Amygdala (tissue), 56 donors: ENCODE results near the gene CTNND2.
"Not testable (repeated sequence)": the region's sequence is repeated elsewhere in the genome, so short reads cannot be mapped to it uniquely, and the experiment has no call there.

ENCODE experiments used
- DNase-seq, 56 donors: peaks; one replicate each; lab custom pipeline; 2025; lab: John Stamatoyannopoulos, UW

CTNND2 gene

DNA sequence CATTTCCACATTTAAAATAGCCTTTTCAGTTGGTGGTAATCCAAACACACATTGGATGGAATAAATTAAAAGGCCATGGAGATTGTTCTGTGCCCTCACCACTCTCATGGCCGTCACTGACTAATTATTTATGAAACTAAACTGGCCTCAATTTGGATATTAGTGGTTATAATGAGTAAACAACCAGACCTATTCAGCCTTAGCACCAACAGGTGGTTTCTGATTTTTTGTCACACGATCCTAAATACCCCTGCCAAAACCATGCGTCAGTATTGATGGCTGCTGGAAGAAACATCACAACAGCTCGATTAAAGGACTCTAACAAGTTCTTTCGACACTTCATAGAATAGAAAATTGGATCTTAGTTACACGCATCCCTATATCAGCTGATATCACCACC lies 867.2 kb downstream of the CTNND2 start:
- no peak for DNase-seq

DNA sequence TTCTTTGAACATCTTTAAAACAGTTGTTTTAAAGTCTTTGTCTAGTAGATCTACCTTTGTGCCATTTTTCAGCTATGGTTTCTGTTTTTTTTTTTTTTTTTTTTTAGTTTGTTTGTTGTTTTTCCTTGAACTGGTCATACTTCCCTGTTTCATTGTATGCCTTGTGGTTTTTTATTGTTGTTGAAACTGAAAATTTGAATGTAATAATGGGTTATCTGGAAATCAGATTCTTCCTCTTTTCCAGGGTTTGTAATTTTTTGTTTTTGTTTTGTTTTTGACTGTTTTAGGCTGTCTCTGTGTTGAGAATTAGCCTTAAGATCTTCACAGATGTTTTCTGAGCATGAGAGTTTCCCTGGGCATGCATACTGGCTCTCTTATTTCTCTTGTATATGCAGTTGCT lies 873.6 kb downstream of the CTNND2 start:
- DNase-seq, result no peak

DNA sequence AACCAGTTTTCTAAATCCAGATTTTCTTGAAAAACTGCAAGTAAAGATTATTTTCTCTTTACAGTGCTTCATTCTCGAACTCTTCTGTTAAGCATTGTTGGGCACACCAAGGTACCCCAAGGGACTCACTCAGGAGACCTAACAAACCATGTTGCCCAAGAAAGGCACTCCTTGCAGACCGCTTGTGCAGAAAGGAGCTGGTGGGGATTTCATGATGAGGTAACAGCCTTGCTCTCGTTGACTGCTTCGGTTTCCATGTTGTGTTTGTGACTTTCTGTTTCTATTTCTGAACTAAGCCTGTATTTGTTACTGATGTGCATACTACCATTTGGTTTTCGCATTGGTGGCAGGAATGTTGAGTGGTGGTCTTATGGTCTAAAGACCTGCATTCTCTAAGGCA lies 876.6 kb downstream of the CTNND2 start:
- DNase-seq, result no peak

DNA sequence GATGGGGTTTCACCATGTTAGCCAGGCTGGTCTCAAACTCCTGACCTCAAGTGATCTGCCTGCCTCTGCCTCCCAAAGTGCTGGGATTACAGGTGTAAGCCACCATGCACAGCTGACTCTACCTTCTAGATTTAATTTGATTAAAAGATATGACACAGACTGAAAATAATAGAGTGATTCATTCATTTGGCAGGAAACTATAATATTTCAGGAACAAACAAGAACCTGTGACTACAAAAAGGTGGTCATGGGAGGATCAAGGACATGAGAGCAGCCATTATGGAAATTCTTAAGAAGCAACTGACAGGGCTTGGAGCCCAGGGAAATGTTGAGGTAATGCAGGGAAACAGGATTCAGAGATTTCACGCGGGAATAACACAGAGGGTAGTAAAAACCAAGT lies 877.7 kb downstream of the CTNND2 start:
- no peak for DNase-seq

DNA sequence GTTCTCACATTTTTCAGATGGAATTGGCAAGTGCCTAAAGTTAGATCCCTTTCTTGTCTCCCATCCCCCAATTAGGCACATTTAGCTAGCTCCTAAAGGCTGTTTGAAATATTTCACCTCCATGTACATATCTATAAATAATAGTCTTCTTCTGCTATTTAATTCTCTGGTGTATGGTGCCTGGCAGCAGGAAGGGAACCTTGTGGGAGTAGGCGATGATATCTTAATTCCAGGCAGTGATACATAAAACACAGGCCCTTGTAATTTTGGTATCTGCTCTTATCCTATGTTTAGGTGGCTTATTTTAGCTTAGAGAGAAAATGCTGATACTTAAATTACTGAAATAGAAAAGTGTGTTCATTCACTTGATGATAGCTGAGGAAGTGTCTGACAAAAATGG lies 880.3 kb downstream of the CTNND2 start:
- DNase-seq, result no peak

DNA sequence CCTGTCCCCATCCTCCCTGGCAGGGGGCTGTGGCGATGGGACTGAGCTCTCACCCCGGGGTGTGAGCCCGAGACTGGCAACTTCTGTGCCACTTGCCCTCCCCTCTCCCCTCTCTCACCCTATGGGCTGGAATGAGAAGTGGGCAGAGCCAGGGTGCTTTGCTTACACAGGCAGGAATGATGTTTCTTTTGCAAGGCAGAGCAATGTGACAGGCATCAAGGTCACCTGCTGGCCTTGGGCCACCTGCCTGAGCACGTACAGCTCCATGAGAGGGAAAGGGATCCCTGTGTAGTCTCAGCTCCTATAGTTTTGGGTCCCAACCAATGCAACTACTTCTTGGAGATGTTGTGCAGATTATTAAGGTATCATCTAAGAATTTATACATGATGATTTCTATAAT lies 890.5 kb downstream of the CTNND2 start:
- DNase-seq, result no peak

DNA sequence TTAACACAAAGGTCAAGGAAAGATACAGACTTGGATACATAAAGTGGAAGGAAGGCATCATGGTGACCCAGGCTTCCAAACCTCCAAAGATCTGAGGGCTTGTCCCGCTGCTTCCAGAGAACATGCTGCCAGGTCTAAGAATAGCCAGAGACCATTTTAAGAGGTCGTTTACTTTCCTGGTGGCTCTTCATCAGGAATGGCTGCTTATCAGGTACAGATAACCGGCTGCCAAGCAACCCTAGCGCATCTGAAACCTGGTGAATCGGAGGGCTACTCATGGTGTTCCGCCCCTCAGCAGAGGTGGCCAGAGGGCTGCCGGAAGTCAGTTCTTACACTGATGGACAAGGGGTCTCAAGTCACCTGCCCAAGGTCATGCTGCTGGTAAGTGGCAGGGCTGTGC lies 892.0 kb downstream of the CTNND2 start:
- DNase-seq, result no peak

DNA sequence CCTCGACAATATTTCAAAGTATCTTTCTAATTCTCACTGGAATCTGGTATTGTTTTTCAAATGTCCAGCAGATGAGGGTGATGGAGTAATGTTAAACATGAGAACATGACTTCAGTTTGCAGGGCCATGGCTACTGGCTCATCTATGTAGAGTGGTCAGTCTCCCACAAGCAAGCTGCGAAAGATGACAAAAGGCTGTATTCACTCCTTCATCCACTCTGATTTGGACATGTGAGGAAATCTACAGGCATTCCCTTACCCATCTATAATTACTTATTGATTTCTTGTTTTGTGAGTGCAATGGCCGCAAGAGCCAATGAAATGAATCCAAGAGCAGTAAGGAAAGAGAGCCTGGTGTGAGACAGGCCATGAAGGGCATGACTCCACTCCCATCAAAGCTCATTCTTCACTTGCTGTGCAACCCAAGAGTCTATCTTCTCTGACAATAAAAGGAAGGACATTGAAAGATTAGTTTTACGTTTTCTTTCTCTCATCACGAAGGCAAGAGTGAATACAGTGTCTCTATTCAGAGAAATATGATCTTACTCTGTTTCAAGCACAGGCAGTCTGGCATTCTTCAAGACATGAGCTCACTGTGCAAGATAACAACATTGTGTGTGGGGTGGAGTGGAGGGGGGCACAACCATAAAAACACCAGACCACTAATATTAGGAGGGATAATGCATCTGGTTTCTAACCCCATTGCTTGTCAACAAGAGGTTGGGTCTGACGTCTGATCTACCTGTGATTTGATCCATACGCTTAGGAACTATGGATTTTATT lies 893.6 kb downstream of the CTNND2 start:
- no peak for DNase-seq

DNA sequence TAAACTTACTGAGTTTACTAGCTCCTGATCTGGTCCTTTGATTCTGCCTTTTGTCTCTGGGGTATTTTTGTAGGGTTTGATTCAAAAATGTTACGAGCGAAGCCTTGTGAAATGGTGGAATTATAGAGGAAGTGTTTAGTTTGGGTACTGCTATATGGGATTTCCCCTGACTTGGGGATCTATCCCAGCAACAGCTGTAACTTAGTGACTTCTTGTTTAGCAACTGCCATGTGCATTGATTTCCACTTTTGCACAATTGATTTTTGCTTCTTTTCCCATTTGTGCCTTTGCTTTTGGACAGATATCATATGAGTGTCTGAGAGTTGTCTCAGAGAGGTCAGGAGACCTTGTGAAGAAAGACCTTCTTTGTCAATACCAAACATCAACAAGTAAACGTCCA lies 894.7 kb downstream of the CTNND2 start:
- no peak for DNase-seq

DNA sequence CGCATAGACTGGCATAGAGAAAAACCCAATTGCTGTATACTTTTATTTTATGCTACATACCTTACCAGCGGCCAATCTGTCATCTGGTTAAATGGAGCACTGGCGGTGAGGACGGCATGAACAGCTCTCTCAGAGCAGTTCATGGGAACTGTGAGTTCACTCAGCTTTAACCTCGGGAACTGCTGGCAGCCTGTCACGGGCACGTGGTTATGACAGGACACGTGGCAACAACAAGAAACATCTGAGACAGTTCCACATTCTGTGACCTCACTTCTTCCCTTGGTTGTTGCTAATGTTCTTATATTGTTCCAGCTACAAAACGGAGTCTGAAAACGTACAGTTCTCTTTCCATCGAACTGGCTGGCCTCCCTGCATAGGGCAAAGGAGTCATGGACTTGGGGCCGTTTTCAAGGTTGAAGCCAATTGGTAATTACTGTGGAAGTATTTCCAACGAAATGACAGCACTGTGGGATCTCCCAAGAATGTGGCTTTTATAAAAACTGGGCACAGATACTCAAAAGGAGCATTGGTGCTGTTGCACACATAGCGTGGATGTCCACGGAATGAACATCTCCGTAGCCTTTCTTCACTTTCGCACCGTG lies 896.9 kb downstream of the CTNND2 start:
- DNase-seq, result peak in 3 of 56 donors; percentile 2 to 18 (median 6)

DNA sequence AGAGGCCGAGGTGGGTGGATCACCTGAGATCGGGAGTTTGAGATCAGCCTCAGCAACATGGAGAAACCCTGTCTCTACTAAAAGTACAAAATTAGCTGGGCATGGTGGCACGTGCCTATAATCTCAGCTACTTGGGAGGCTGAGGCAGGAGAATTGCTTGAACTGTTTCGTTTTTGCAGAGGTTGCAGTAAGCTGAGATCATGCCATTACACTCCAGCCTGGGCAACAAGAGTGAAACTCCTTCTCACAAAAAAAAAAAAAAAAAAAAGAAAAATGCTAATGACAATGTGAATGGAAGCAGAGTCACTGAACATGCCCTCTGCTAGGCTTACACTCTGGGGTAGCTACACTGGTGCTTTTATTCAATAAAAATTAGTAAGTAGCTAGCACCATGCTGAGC lies 899.7 kb downstream of the CTNND2 start:
- not testable (repeated sequence) for DNase-seq

DNA sequence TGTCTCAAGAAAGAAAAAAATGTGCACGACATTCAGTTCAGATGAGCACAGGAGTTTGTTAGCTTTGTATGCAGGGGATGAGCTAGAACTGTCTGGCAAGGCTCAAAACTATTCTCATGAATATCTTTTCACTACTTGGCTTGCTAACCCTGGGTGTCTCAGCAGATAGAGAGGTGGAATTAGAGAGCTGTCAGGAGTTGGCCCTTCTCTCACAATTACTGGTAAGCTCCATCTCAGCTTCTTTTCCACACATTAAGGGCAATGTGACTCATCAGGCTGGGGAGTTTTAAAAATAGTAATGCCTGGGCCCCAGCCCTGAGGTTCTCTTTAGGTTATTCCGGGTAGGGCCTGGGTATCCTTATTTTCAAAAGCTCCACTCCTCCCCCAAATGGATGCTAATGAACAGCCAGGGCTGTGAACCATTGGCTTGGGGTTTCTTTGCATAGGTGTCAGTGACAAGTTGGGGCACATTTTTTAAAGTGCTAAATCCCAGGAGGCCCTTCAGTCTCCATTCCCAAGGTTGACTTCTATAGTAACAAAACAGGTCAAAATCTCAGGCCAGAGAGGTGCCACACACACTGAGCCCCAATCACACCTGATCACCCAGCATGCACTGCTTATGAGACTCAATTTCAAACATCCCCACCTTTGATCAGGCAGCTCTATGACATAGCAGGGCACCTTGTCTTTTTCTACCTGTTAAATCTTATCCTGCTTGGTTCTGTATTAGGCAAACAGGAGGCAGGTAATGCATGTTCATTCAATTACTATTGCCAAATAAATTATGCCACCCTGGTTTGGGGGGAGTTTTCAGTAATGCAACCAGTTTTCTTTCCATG lies 903.5 kb downstream of the CTNND2 start:
- DNase-seq, result no peak

DNA sequence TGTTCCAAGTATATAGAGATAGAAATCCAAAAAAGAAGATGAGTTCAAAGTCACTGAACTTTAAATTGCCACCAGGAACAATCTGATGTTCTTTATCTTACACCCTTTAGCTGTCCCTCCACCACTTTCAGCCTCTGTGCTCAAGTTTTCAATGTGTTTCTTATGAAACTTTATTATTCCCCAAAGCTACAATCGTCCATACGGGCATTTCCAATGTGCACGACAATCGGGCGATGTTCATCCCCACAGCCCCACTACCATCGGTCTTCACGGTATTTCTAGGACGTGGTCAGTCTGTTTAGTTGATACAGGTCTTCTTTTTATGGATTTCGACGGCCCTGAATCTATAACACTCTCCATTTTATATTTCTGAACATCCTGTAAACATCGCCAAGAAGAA lies 904.5 kb downstream of the CTNND2 start:
- DNase-seq, result no peak

DNA sequence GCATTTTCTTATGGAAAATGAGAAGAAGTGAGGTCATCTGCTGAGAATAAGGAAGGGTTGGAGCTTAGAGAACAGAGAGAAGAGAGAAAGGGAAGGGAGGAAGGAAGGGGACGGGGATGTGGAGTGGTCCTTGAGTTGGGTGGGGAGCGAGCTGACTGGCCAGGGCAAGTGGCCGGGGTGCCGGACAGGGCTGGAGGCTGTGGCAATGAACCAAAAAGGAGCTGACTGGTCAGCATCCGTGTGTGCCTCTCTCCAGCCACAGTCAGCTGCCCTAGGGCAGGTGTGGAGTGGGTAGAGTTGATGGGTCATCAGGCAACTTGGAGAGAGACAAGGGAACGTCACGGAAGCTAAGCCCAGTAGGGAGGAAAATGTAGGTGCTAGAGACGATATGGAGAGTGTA lies 908.4 kb downstream of the CTNND2 start:
- no peak for DNase-seq

DNA sequence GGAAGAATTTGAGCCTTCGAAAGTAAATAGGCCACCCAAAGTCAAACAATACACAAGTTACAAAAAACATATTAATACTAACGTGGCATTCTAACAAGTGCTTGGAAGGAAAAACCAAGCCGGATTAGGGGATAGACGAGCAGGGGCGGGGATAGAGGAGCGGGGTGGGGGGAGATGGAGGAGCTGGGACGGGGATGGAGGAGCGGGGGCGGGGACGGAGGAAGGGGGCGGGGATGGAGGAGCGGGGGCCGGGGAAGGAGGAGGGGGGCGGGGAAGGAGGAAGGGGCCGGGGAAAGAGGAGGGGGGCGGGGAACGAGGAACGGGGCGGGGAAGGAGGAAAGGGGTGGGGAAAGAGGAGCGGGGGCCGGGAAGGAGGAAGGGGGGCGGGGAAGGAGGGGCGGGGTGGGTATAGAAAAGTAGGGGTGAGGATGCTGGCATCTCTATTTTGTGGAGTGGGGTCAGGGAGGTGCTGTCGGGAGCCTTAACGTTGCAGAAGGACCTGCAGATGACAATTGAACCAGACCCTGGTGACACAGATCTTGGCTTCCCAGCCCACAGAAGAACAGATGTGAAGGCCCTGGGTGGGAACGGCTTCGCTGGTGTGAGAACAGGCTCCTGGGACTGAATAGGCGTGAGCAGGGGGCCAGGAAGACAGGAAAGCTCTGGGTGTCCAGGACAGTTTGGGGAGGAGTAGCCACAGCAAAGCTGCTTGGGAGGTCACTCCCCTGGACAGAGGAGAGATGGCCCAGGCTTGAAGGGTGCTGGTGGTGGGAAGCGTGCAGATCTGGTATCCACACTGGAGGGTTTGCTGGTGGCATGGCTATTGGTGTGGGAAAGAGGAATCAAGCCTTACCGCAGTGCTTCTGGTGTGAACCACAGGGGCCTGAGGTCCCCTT lies 909.9 kb downstream of the CTNND2 start:
- DNase-seq, result no peak

DNA sequence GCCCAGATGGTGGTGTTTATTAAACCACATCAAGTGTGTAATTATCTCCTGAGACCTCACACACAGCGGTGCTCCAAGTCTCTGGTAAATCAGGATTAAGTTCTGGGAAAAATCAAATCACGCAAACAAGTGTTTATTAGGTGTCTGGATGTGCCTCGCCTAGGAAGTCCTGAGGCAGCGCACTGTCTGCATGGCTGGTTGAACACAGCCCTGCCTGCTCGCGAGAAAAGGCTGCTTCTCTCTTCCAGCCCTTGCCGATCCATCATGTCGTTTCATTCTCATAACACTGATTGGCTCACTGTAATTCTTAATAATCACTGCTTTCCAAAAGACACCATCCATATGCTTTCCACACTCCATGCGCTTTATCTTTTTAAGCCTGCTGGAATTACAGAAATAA lies 913.6 kb downstream of the CTNND2 start:
- no peak for DNase-seq

DNA sequence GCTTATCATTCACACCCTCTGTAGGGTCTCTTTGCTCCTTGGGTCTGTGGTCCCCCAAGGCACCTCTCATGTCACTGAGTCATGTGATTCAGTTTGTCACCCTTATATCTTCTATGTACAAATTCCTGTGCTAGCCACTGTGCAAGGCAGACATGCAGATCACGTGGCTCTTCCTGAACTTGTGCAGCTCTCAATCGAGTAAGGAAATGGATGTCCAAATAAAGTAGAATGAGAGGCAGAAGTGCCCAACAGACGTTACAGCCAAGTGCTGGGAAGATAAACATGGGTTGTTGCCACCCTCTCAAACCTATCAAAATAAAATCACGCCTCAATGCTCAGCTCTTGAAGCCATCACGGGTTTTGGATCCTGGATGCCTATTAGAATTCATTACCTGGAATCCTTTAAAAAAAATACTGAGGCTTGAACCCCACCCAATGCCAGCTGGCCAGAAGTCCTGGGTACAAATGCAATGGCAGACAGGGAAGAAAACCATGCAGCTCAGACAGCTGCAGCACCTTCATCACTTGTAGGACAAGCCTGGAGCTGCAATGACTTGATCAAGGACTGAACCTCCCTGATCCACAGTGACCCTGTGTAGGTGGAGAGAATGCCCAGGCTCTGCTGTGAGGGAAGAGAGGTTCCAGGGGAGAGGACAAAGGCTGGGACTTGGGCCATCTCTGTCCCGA lies 914.5 kb downstream of the CTNND2 start:
- no peak for DNase-seq

DNA sequence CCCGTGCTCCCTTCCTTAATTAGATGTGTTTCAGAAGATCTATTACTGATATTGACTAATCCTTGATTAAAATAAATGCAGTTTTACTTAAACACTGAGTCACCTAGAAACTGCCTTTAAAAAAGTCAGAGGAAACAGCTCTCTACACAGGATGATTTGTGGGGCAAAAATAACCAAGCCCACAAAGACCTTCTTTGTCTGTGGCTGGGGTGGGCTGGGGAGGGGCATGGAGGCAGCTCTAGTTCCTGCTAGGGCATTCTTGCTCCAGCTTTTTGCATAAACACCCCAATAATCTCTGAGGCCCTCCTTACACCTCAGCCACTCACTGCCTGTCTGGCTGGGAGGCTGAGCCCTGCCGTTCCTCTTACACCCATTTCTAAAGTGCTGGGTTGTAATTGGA lies 915.6 kb downstream of the CTNND2 start:
- peak in 4 of 56 donors; percentile 8 to 30 (median 18) for DNase-seq

DNA sequence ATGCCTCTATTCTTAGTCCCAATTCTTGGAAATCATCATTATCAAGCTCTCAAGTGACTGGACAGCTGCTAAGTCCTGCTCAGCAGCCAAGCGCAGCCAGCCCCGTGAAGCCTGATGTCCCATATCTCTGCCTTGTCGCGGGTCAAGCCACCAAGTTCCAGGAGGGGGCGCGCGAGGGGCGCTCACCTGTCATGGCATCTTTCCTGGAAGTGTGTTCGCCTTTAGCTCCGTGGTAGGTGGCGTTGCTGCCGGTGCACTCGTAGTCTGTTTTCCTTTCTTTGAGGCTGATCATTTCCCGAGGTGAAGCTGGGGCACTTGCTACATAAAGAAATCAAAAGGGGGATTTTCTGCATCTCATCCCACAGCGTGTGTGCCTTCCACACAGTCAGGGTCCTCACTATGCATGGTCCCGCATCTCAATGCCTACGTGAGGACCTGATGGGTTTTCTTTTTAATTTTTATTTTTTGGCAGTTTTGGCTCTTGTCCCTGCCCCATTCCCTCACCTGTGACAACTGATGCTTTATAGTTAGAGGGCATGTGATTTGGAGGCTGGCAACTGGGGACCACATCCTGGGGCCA lies 916.2 kb downstream of the CTNND2 start:
- DNase-seq, result peak in 17 of 56 donors; percentile 9 to 64 (median 20)
